NT2/D1 (cell line): ENCODE measurements around the gene CR1.

Experiments
- SUZ12 ChIP-seq: IDR thresholded peaks from 2 replicates; pipeline ENCODE4 v1.6.1; 2011; ENCODE audit not compliant: insufficient read length, insufficient read depth; ENCODE audit errors: extremely low read depth
- YY1 ChIP-seq: IDR thresholded peaks from 2 replicates; pipeline ENCODE4 v1.6.1; 2011; ENCODE audit not compliant: insufficient read length, insufficient read depth
- ZNF274 ChIP-seq: IDR thresholded peaks from 2 replicates; pipeline ENCODE4 v1.6.1; 2011; ENCODE audit warnings: mild to moderate bottlenecking, low read depth, low read length

DNA sequence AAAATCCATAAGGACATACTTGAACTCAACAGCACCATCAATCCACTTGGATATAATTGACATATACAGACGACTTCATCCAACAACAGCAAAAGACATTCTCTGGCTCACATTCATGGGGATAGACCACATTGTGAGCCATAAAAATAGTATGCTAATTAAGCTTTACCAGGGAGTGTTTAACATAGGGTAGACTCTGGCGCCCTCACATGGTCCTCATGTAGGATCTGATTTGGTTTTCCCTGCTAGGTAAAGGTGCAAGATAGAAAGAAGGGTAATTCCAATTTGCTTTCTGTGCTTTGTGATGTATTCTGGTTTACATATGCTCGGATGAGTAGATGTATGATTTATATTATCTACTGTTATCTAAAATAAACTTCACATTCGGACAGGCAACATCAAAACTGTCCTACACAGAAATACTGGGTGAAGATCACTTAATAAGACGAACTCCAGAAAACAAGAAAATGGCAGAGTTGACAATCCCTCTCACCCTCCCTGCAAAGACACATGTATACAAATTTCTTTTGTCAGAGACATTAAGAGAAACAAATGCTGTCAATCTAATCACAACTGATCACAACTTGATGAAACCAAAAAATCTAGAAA lies 176.7 kb downstream of the CR1 start:
- TF ChIP-seq YY1, result no peak
- TF ChIP-seq SUZ12, result no peak
- TF ChIP-seq ZNF274, result no peak
